ENCODE measurements around the gene MRPS34. TPM values are rescaled to one million over a fixed set of nuclear protein-coding genes. Genes with fewer than 3 reads are reported as not detected.
A peak's percentile ranks its signal among the peaks of the same experiment; 100 is the strongest.

Gene MRPS34
- total RNA-seq, 2 donors from 2014 or later: 80.8 to 190 TPM

DNA sequence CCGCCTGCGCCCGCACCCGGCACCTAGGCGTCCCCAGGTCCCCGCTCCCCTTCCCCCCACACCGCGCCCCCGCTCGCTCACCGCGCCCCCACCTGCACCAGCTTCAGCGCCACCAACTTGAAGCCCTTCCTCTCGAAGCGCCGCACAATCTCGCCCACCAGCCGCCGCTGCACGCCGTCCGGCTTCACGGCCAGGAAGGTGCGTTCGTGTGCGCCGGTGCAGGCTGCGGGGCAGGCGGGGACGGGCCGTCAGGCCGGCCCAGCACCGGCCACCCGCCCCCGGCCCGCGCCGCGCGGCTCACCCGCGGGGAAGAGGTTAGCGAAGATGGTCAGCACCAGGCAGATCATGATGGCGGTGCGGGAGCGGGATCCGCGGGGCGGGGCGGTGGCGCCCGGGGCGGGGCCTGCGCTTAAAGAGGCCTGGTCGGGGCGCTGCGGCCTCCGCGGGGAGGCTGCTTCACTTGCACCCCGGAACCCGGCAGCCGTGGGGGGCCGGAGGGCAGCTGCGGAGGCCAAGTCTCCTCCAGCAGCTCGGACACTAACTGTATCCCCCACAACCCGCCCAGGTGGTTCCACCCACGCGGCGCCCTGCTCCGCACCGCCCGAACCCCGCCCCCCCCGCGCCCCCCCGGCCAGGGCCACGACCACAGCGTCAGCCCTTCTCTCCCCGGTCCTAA, 1.6 kb downstream of the MRPS34 start, which contains the start of gene NME3:
TSS of gene NME3 (minus strand) at position 356 of the 676 bp plus-strand sequence. CDS start at position 347, 9 bp downstream.
- peak within 1 kb of the TSS; percentile 100 for H3K4me3 Mint-ChIP-seq
- peak; percentile 63 for ATAC-seq (replicated peaks)
- peaks cover 36% of the 10 kb centered on the region for H3K36me3 Mint-ChIP-seq (ENCODE audit: low read depth)
- H3K27me3 Mint-ChIP-seq: no peaks in the 10 kb centered on the region
- peak within 1 kb of the TSS; percentile 99 for H3K27ac Mint-ChIP-seq
- no peaks in the 10 kb centered on the region for H3K9me3 Mint-ChIP-seq
- peaks cover 7% of the 10 kb centered on the region for H3K4me1 Mint-ChIP-seq

DNA sequence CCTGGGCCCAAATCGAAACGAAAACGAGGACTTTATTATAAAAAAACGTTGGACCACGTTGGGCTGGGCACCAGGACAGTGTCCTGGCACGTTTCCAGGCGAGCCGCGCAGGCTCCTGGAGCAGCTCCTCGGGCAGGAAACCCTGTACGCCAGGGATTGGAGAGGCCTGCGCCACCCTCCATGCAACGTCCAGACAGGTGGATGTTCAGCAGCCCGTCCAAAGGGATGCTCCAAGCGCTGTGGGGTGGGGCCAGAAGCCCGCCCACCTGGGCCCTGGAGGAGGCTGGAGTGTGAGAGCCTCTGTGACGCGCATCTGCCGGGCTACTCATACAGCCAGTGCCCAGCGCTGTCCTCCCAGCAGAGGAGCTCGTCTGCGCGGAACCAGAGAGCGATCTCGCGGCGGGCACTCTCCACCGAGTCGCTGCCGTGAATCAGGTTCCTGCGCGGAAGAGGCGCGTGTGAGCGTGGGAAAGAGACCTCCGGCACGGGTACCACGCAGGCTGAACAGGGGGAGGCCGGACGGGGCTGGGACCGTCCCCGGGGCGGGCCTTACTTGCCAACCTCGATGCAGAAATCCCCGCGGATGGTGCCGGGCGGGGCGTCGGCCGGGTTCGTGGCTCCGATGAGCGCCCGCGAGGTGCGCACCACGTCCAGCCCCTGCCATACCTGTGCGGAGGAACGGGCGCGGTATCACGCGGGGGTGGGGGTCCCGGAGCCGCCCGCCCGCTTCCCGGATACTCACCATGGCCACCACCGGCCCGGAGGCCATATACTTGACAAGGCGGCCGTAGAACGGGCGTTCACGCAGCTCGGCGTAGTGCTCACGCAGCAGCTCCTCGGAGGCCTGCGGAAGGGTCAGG, 2.4 kb downstream of the MRPS34 start:
- H3K4me3 Mint-ChIP-seq: peak overlapping the region; percentile 100
- peaks cover 36% of the 10 kb centered on the region for H3K36me3 Mint-ChIP-seq (ENCODE audit: low read depth)
- H3K4me1 Mint-ChIP-seq: peaks cover 7% of the 10 kb centered on the region
- H3K27me3 Mint-ChIP-seq: no peaks in the 10 kb centered on the region
- H3K27ac Mint-ChIP-seq: peak overlapping the region; percentile 78
- H3K9me3 Mint-ChIP-seq: no peaks in the 10 kb centered on the region
- ATAC-seq (replicated peaks): peak; percentile 38

DNA sequence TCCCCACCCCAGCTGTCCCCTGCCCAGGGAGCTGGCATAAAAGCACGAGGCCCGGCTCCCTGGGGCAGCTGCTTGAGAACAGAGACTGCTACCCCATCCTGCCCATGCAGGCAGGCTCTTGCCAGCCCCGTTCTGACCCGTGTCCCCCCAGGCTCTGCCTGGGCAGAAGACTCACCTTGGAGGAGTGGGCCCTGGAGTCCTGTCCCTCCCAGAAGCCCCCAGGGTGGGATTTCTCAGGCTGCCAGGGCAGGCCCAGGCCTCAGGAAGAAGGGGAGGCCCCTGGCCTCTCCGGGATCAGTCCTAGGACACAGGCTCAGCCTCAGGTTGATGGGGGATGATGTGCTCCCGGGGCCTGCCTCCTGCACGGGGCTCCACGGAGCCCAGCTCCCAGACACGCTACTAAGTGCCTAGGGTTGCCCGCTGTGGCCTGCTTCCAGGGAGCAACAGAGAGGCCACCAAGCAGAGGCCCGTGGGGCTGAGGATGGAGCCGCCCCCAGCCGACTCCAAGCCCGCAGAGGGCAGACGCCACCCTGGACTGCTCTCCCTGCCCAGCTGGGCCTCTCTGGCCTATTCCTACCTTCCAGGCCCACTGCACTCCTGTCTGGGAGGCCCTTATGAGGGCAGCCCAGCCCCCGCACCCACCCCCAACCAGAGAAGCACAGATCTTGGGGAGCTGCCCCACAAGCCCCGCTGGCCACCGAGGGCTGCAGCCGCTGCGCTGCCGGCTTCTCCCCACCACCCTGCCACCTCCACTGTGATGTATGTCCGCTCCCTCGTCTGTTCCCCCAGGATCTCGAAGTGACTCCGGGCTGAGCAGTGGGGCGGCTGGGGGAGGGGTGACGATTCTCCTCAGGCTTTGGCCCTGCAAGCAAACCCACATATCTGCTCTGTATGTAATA, 3.3 kb downstream of the MRPS34 start:
- Mint-ChIP-seq H3K9me3 (no peaks in the 10 kb centered on the region), H3K4me3 (peak overlapping the region; percentile 100), H3K27ac (peak overlapping the region; percentile 78), H3K36me3 (ENCODE audit: low read depth) (peaks cover 36% of the 10 kb centered on the region), H3K27me3 (no peaks in the 10 kb centered on the region), H3K4me1 (peaks cover 7% of the 10 kb centered on the region)
- no peak for ATAC-seq (replicated peaks)

DNA sequence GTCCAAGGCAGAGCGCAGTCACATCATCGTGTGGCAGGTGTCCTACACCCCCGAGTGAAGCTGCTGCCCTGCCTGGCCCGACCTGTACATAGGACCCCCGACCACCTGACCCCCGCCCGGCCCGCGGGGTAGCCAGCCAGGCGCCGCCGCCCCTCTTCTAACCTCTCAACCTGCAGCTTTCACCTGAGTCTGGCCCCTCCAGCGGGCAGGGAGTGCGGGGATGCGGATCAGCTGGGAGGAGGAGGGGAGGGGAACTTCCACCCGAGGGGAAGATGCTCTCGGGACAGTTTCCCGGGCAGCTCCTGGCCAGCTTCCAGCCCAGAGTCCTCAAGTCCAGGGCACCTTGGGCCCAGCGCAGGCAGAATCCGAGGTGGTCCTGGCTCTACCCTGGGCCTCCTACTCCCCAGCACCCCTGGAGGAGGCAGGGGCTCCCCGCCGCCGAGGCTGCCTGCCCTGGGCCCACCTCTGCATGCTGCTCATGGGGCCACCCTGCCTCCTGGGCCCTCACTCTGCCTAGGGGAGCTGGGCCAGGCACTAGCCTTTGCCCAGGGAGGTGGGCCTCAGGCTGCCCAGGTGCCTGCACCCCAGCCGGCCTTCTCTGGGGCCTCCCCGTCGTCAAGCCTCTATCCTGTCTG, 4.0 kb downstream of the MRPS34 start:
- Mint-ChIP-seq H3K36me3 (ENCODE audit: low read depth) (peaks cover 36% of the 10 kb centered on the region), H3K27ac (no peak overlapping the region), H3K4me1 (peaks cover 7% of the 10 kb centered on the region), H3K4me3 (no peak overlapping the region), H3K9me3 (no peaks in the 10 kb centered on the region), H3K27me3 (no peaks in the 10 kb centered on the region)
- no peak for ATAC-seq (replicated peaks)

DNA sequence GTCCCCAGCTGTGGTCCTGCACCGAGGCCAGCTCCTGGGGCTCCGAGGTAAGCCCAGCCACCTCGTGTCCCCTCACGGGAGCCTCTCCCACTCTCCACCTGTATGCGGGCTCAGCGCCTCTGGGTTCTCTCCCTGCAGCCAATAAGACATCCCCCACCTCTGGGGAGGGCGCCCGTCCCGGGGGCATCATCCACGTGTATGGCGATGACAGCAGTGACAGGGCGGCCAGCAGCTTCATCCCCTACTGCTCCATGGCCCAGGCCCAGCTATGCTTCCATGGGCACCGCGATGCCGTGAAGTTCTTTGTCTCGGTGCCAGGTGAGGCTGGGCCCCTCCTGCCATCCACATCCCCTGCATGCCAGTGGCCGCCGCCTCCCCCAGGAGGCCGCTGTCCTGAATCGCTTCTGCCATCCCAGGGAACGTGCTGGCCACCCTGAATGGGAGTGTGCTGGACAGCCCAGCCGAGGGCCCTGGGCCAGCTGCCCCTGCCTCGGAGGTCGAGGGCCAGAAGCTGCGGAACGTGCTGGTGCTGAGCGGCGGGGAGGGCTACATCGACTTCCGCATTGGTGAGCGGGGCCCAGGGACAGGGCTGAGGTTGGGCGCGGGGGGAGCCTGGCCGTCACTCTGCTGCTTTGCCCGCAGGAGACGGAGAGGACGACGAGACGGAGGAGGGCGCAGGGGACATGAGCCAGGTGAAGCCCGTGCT, 4.7 kb downstream of the MRPS34 start:
- Mint-ChIP-seq H3K27ac (peak overlapping the region; percentile 25), H3K4me3 (no peak overlapping the region), H3K4me1 (peaks cover 7% of the 10 kb centered on the region), H3K36me3 (ENCODE audit: low read depth) (peaks cover 36% of the 10 kb centered on the region), H3K27me3 (no peaks in the 10 kb centered on the region), H3K9me3 (no peaks in the 10 kb centered on the region)
- ATAC-seq (replicated peaks): no peak

DNA sequence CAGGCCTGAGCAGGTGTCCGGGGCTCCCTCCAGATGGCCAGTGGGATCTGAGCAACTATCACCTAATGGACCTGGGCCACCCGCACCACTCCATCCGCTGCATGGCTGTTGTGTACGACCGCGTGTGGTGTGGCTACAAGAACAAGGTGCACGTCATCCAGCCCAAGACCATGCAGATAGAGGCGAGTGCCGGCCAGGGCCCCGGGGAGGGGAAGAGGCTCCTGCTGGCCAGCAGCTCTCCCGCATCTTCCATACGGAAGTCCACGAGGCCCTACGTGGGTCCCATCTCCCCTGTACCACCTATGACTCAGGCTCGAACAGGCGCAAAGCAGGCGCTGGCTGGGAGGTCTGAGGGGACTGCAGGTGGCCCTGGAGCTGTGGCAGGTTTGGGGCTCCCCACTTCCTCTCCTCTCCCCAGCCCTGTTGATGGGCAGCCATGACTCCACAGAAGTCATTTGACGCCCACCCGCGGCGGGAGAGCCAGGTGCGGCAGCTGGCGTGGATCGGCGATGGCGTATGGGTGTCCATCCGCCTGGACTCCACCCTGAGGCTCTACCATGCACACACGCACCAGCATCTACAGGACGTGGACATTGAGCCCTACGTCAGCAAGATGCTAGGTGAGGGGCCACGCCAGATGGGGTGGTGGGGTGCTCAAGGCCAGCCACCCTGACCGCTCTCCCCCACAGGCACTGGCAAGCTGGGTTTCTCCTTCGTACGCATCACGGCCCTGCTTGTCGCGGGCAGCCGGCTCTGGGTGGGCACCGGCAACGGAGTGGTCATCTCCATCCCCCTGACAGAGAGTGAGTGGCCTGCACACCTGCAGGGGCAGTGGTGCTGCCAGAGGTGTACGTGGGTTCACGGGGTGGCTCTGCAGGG, 5.6 kb downstream of the MRPS34 start:
- peaks cover 35% of the 10 kb centered on the region for H3K36me3 Mint-ChIP-seq (ENCODE audit: low read depth)
- H3K9me3 Mint-ChIP-seq: no peaks in the 10 kb centered on the region
- no peaks in the 10 kb centered on the region for H3K27me3 Mint-ChIP-seq
- H3K4me1 Mint-ChIP-seq: peaks cover 7% of the 10 kb centered on the region
- no peak overlapping the region for H3K27ac Mint-ChIP-seq
- no peak overlapping the region for H3K4me3 Mint-ChIP-seq
- no peak for ATAC-seq (replicated peaks)

DNA sequence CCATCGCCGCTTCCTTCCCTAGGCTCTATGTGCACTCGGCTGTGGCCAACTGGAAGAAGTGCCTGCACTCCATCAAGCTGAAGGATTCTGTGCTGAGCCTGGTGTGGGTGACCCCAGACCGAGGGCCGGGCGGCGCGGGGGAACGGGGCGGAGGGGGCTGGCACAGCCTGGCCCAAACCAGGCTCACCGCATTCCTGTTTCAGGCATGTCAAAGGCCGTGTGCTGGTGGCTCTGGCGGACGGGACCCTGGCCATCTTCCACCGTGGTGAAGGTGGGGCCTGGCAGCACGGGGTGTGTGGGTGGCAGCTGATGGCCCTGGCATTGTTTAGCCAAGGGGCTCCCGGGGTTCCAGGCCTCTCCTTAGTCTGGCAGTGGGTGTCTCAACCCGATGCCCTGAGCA, 6.2 kb downstream of the MRPS34 start:
- Mint-ChIP-seq H3K27me3 (no peaks in the 10 kb centered on the region), H3K9me3 (no peaks in the 10 kb centered on the region), H3K27ac (no peak overlapping the region), H3K4me1 (peaks cover under 1% of the 10 kb centered on the region), H3K4me3 (no peak overlapping the region), H3K36me3 (ENCODE audit: low read depth) (peaks cover 28% of the 10 kb centered on the region)
- no peak for ATAC-seq (replicated peaks)

DNA sequence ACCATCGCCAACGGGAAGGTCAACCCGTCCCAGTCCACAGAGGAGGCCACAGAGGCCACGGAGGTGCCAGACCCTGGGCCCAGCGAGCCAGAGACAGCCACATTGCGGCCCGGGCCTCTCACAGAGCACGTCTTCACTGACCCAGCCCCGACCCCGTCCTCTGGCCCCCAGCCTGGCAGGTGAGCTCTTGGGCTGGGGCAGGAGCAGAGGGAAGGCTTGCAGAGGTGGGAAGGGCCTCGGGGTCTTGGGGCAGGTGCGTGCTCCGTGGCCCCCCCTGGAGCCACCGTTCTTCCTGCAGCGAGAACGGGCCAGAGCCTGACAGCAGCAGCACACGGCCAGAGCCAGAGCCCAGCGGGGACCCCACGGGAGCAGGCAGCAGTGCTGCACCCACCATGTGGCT, 6.7 kb downstream of the MRPS34 start:
- H3K4me1 Mint-ChIP-seq: no peaks in the 10 kb centered on the region
- no peak overlapping the region for H3K4me3 Mint-ChIP-seq
- no peak for ATAC-seq (replicated peaks)
- no peaks in the 10 kb centered on the region for H3K9me3 Mint-ChIP-seq
- no peaks in the 10 kb centered on the region for H3K27me3 Mint-ChIP-seq
- peaks cover 29% of the 10 kb centered on the region for H3K36me3 Mint-ChIP-seq (ENCODE audit: low read depth)
- H3K27ac Mint-ChIP-seq: no peak overlapping the region

DNA sequence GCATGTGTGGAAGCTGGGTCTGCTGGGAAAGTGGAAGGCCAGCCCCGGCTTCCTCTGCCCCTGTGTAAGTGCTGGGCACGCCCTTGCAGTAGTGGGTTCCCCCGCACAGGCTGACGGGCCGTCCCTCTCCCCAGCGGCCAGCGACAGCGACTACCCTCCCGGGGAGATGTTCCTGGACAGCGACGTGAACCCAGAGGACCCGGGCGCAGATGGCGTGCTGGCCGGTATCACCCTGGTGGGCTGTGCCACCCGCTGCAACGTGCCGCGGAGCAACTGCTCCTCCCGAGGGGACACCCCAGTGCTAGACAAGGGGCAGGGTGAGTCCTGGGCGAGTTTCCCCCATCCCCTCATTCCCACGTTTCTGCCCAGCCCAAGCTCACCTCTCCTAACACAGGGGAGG, 7.1 kb downstream of the MRPS34 start:
- H3K4me3 Mint-ChIP-seq: no peak overlapping the region
- no peaks in the 10 kb centered on the region for H3K27me3 Mint-ChIP-seq
- no peak for ATAC-seq (replicated peaks)
- no peaks in the 10 kb centered on the region for H3K4me1 Mint-ChIP-seq
- H3K27ac Mint-ChIP-seq: no peak overlapping the region
- H3K36me3 Mint-ChIP-seq (ENCODE audit: low read depth): peaks cover 33% of the 10 kb centered on the region
- H3K9me3 Mint-ChIP-seq: no peaks in the 10 kb centered on the region

DNA sequence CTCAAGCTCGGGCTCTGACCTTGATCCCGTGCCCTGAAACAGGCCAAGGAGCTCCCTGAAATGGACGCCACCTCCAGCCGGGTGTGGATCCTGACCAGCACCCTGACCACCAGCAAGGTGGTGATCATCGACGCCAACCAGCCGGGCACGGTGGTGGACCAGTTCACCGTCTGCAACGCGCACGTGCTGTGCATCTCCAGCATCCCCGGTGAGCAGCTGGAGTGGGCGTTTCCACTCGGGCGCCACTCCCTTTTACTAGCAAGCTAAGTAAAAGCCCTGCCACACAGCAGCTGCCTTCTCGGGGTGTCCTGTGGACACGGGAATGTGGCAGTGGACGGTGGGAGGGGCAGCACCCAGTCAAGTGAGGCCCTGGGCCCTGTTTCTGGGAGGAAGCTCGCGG, 8.0 kb downstream of the MRPS34 start:
- H3K4me3 Mint-ChIP-seq: no peak overlapping the region
- H3K36me3 Mint-ChIP-seq (ENCODE audit: low read depth): peaks cover 31% of the 10 kb centered on the region
- H3K27me3 Mint-ChIP-seq: no peaks in the 10 kb centered on the region
- no peaks in the 10 kb centered on the region for H3K9me3 Mint-ChIP-seq
- H3K4me1 Mint-ChIP-seq: no peaks in the 10 kb centered on the region
- ATAC-seq (replicated peaks): no peak
- H3K27ac Mint-ChIP-seq: no peak overlapping the region

DNA sequence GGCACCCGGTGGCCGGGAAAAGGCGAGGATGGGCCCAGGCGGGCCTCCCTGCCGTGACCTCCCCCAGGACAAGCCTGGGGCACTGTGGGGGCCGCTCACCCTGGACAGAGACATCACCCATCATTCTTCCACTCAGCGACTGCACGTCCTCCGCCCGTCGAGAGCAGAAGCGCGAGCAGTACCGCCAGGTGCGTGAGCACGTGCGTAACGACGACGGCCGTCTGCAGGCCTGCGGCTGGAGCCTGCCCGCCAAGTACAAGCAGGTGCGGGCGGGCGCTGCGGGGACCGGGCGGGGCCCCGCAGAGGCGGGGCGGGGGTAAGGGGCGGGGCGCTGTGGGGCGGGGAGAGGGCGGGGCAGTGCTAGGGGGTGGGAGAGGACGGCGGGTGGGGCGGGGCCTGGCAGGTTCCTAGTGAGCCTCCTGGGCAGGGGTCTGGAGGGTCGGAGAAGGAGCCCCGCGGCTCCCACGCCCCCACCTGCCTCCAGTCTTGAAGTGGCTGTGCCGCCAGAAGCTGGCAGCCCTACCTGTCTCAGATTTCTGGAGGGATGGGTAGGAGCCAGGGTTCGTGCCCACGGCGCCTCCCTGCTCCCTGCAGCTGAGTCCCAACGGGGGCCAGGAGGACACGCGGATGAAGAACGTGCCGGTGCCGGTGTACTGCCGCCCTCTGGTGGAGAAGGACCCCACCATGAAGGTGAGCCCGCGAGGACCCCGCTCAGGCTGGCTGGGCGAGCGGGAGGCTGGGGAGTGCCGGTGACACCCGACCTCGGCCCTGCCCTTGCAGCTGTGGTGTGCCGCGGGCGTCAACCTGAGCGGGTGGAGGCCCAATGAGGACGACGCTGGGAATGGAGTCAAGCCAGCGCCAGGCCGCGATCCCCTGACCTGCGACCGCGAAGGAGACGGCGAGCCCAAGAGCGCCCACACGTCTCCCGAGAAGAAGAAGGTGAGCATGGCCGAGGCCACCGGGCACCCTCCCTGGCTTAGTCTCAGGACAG, 9.1 kb downstream of the MRPS34 start:
- Mint-ChIP-seq H3K36me3 (ENCODE audit: low read depth) (peaks cover 27% of the 10 kb centered on the region), H3K27me3 (no peaks in the 10 kb centered on the region), H3K27ac (no peak overlapping the region), H3K4me1 (no peaks in the 10 kb centered on the region), H3K4me3 (no peak overlapping the region), H3K9me3 (no peaks in the 10 kb centered on the region)
- no peak for ATAC-seq (replicated peaks)
